WI38 (cell line): Measurements from ENCODE around the gene SLC6A8.
A peak's percentile ranks its signal among the peaks of the same experiment; 100 is the strongest.

ENCODE experiments used
- H3K4me3 ChIP-seq: 2 replicates; pipeline ENCODE4 v1.5.1; 2011; ENCODE audit warnings: low read depth, mild to moderate bottlenecking, control low read depth, low read length
- CTCF ChIP-seq: IDR thresholded peaks from 2 replicates; pipeline ENCODE4 v1.5.1; 2012; ENCODE audit warnings: low read depth, mild to moderate bottlenecking, control low read depth, low read length

The SLC6A8 gene

GRCh38 chrX:153684467-153685155, 3.1 kb upstream of the SLC6A8 start:
- no peak for TF ChIP-seq CTCF
- no peak overlapping the region for H3K4me3 ChIP-seq

GRCh38 chrX:153685156-153685536, 2.6 kb upstream of the SLC6A8 start:
- no peak for TF ChIP-seq CTCF
- no peak overlapping the region for H3K4me3 ChIP-seq

- no peak overlapping the region for H3K4me3 ChIP-seq
- TF ChIP-seq CTCF: no peak
Measured at GRCh38 chrX:153685751-153686696, 1.7 kb upstream of the SLC6A8 start.

GRCh38 chrX:153686711-153687110, 1.0 kb upstream of the SLC6A8 start:
- no peak overlapping the region for H3K4me3 ChIP-seq
- no peak for TF ChIP-seq CTCF

GRCh38 chrX:153688071-153688470, 345 bp downstream of the SLC6A8 start:
- no peak overlapping the region for H3K4me3 ChIP-seq
- TF ChIP-seq CTCF: no peak

GRCh38 chrX:153688506-153688905, 780 bp downstream of the SLC6A8 start:
- H3K4me3 ChIP-seq: peak overlapping the region; percentile 34
- no peak for TF ChIP-seq CTCF

- H3K4me3 ChIP-seq: peak overlapping the region; percentile 27; the same call in 1 of the 2 replicates
- TF ChIP-seq CTCF: no peak
Measured at GRCh38 chrX:153688911-153689590, 1.3 kb downstream of the SLC6A8 start.
